ENCODE data around the gene SLC43A3.

- TF ChIP-seq CTCF (IDR thresholded peaks at IDR 0.05) (no peak), POLR2AphosphoS5 (IDR thresholded peaks at IDR 0.05) (no peak)
Observed at GRCh38 chr11:57364851-57365660, 61.9 kb downstream of the SLC43A3 start.
